RWPE1 (cell line): ENCODE results near the gene DCLRE1A.
A peak's percentile ranks its signal among the peaks of the same experiment; 100 is the strongest.
"Not testable (repeated sequence)": the region's sequence is repeated elsewhere in the genome, so short reads cannot be mapped to it uniquely, and the experiment has no call there.

Experiments
- CTCF ChIA-PET: fragments of 350-600 bp; sonication (Branson Sonifier 250); formaldehyde crosslinking; extraction: SDS; loops from one replicate; lab custom pipeline; 2021; lab: Yijun Ruan, JAX
- POLR2A ChIA-PET: fragments of 400-600 bp; formaldehyde crosslinking; extraction: SDS; loops from one replicate; lab custom pipeline; 2020; ENCODE audit warnings: antibody characterized with exemption; ENCODE audit not compliant: low non-redundant PET; lab: Yijun Ruan, JAX
- DNase-seq: peaks from one replicate; pipeline ENCODE4 v3.0.0; 2012; ENCODE audit warnings: low spot score
- H3K27ac ChIP-seq: fragments of 450-650 bp; 2 replicates; pipeline ENCODE4 v1.5.1; 2017
- TF ChIP-seq, protein P1 (sequence below): fragments of 450-650 bp; conservative IDR thresholded peaks from 2 replicates; pipeline ENCODE4 v1.5.1; 2017; ENCODE audit warnings: low read depth, mild to moderate bottlenecking

Gene DCLRE1A

DNA sequence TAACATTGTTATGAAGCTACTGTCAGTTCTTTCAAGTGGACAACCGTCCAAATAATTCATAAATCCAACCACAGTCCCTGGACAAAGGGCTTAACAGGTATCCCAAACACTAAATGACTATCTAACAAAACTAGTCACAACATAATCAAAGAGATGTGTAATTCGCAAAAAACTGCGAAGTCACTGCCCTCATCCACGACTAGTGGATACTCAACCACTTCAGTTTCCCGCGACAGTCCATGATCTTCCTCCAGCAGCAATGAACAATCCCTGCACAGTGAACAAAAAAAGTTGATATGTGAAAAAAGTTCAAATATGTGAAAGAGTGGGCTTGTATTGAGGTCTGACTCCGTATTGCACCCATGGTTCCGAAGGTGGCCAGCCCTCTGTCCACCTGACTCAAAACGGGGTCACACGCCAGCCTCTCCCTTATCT is 287 bp downstream of the DCLRE1A start:
- ChIA-PET POLR2A (no interaction called here), CTCF (interaction anchor here (0.8 kb wide), 1 partner anchor 260 kb away, joined by 4 read pairs; no protein-coding TSS in a partner anchor)
- peak overlapping the region; percentile 87 for H3K27ac ChIP-seq
- TF ChIP-seq, protein P1, sequence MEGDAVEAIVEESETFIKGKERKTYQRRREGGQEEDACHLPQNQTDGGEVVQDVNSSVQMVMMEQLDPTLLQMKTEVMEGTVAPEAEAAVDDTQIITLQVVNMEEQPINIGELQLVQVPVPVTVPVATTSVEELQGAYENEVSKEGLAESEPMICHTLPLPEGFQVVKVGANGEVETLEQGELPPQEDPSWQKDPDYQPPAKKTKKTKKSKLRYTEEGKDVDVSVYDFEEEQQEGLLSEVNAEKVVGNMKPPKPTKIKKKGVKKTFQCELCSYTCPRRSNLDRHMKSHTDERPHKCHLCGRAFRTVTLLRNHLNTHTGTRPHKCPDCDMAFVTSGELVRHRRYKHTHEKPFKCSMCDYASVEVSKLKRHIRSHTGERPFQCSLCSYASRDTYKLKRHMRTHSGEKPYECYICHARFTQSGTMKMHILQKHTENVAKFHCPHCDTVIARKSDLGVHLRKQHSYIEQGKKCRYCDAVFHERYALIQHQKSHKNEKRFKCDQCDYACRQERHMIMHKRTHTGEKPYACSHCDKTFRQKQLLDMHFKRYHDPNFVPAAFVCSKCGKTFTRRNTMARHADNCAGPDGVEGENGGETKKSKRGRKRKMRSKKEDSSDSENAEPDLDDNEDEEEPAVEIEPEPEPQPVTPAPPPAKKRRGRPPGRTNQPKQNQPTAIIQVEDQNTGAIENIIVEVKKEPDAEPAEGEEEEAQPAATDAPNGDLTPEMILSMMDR: no peak
- no peak for DNase-seq

DNA sequence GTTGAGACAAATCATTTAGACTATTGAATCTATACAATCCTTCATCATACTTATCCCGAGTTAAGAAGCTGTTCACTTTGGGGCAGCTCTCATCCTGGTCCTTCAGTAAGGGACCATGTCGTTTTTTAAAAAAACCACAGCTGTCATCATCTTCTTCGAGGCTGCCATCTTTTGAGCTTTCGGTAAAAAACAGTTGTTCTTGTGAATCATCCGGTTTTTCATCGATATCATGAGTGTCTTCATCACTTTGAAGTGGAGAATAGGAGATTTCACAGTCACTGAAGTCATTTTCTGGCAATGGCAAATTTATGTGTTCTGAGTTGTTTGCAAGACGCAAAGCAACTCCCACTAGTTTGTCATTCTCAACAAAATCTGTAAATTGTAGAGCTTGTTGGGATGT is 3.9 kb downstream of the DCLRE1A start:
- no peak for DNase-seq
- ChIA-PET CTCF (no interaction called here), POLR2A (no interaction called here)
- no peak overlapping the region for H3K27ac ChIP-seq
- TF ChIP-seq, protein P1: no peak

DNA sequence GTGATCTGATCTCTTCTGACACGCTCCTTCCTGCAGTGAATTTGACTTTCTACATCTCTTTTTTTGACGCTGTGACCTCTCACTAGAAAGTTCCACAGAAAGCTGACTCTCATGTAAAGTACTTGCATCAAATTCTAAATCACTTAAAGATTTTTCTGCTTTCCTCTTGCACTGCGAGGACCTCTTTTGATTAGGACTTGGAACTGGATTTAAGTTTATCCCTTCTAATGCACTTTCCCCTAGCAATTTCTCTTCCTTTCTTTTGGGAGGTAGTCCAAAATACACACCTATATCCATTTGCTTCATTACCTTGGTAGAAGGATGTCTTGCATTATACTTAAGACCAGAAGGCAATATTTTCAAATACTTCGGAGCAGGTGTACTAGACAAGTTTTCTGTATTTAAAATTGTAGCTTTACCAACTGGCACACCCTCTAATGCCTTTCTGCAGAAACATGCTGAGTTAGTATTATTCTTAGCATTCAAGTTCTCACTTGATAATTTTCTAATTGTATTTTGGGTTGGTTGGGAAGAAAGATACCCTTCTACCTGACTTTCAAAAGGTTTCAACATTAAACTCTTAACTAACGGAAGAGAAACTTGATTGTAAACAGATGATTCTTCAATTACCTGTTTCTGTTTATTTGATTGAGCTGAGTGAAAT is 4.6 kb downstream of the DCLRE1A start:
- no peak overlapping the region for H3K27ac ChIP-seq
- ChIA-PET CTCF (no interaction called here), POLR2A (interaction anchor here (0.8 kb wide), 1 partner anchor 252 kb away, joined by 3 read pairs; no protein-coding TSS in a partner anchor)
- TF ChIP-seq, protein P1: no peak
- no peak for DNase-seq

DNA sequence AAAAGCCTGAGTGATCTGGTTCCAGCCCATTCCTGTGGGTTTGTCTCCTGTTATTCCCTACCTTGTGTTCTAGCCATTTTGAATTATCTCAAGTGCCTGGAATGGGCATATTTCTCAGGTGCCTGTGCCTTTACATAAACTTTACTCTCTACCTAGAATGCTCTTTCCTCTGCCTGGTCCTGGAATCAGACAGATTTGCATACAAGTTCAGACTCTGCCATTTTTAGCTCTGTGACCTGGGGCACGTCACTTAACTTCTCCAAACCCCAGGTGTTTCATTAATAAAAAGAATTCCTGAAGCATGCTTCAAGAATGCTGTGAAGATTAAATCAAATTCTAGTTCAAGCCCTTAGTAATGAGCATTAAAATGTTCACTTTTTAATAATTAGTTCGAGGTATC is 7.8 kb downstream of the DCLRE1A start:
- no peak overlapping the region for H3K27ac ChIP-seq
- ChIA-PET CTCF (no interaction called here), POLR2A (no interaction called here)
- no peak for DNase-seq
- TF ChIP-seq, protein P1: no peak

DNA sequence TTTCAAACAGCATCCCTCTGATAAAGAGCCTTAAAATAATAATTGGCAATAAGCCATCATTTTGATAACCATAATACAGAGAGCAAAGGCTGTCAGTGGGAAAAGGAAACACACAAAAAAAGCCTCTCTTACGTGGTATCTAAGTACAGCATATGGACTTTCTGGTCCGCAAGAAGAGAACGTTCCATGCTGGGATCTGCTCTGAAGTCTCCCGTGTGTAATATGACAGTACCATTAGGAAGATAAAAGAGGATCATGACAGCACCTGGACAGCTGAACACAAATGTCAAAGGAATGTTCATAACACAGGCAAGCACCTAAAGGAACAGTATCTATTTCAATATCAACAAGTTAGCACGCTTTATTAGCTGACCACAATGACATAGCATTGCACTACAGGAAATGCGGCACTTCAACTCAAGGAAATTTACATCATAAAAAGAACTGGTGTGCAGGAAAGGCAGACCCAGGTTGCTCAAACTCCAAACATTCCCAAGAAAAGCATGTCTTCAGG is 9.9 kb downstream of the DCLRE1A start:
- DNase-seq: no peak
- TF ChIP-seq, protein P1: no peak
- ChIA-PET CTCF (no interaction called here), POLR2A (no interaction called here)
- H3K27ac ChIP-seq: no peak overlapping the region

DNA sequence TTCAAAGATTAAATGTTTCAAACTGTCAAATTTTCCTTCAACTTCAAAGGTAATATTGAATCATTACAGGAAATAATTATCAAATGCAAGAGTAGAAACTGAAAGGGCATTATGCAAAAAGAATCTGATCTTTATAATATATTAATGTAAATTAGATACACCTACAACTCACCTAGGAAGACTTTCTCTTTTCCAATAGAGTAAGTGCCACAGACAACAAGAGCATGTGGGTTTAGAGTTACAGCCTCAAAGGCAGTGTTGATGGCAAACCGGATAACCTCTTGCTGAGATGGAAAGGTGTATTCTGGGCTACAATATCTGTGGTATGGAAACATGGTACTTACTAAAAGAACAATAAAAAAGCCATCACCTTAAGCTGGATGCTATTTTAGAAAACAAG is 11.7 kb downstream of the DCLRE1A start:
- ChIA-PET CTCF (interaction anchor here (0.6 kb wide), 1 partner anchor 21 kb away, joined by 3 read pairs; no protein-coding TSS in a partner anchor), POLR2A (no interaction called here)
- H3K27ac ChIP-seq: no peak overlapping the region
- TF ChIP-seq, protein P1: no peak
- DNase-seq: no peak

DNA sequence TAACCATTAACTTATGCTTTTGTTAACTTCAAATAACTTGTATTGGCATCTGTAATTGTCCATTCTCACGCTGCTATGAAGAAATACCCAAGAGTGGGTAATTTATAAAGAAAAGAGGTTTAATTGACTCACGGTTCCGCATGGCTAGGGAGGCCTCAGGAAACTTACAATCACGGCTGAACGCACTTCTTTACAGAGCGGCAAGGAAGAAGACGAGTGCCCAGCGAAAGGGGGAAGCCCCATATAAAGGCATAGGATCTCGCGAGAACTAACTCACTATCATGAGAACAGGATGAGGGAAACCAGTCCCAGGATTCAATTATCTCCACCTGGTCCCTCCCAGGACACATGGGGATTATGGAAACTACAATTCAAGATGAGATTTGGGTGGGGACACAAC is 25.3 kb downstream of the DCLRE1A start:
- POLR2A ChIA-PET, H3K27ac ChIP-seq, DNase-seq: not testable (repeated sequence)
- CTCF ChIA-PET: interaction anchor here (0.6 kb wide), 1 partner anchor 269 kb away, joined by 3 read pairs; no protein-coding TSS in a partner anchor
